ENCODE data around the gene IFT80. TPM values are rescaled to one million over a fixed set of nuclear protein-coding genes. Genes with fewer than 3 reads are reported as not detected.

Gene IFT80
- total RNA-seq, 1 donor from 2014 or later = 14.0 TPM

DNA sequence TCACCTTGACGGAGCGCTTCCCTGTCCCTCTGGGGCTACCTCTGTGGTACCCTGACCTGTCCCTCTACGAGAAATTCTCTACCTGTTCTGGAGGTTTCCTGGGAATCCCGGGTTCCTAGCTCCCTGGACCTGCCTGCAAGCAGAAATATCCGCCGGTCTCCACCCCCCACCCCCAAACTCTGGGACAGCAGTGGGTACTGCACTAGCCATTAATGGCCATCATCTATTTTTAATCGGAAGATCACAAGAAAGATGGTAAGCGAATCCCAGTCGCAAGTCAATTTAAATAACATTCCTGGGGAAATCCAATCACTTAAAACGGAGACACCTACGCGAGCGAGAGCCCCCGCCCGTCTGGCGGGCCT is 174.2 kb downstream of the IFT80 start:
- DNase-seq (ENCODE audit: low spot score) = no peak
- intact Hi-C loops (cut with micrococcal nuclease) = loop anchor here (5.0 kb wide), 5 partner anchors 173 to 462 kb away; partner anchors contain the start of genes IFT80, IL12A, KPNA4 and SMC4
- peak overlapping the region; percentile 77 for H3K4me3 Mint-ChIP-seq
- peaks cover 65% of the 10 kb centered on the region for H3K27me3 Mint-ChIP-seq (ENCODE audit: insufficient read depth)
- no peaks in the 10 kb centered on the region for H3K36me3 Mint-ChIP-seq (ENCODE audit: low read depth)
- H3K9me3 Mint-ChIP-seq = no peaks in the 10 kb centered on the region
- peaks cover 14% of the 10 kb centered on the region for H3K4me1 Mint-ChIP-seq (ENCODE audit: low read depth)
- H3K27ac Mint-ChIP-seq = peak overlapping the region; percentile 40

GRCh38 chr3:160224256-160224655 is 174.8 kb downstream of the IFT80 start:
- Mint-ChIP-seq H3K27ac (no peak overlapping the region), H3K4me1 (ENCODE audit: low read depth) (peaks cover 14% of the 10 kb centered on the region), H3K36me3 (ENCODE audit: low read depth) (no peaks in the 10 kb centered on the region), H3K27me3 (ENCODE audit: insufficient read depth) (peaks cover 62% of the 10 kb centered on the region), H3K4me3 (peak overlapping the region; percentile 77), H3K9me3 (no peaks in the 10 kb centered on the region)
- no peak for DNase-seq (ENCODE audit: low spot score)
- intact Hi-C loops (cut with micrococcal nuclease) = no loop called here

DNA sequence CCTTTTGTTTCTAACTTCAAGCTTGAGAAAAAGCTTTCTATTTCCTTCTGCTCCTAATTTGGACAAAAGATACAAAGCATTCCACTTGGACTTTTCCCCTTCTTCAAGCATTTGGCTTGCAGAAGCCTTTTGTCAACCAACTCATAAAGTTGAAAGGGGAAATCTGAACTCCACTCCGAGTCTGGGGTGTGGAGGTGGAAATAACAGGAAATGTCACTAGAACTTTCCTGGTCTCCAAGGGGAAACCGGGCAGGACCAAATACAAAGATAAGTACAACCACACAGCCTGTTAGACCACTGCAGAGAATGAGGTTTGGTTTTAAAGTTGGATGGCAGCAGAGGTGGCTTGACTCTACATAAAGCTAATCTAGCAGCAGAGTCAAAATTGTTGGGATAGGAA is 178.0 kb downstream of the IFT80 start:
- peaks cover 57% of the 10 kb centered on the region for H3K27me3 Mint-ChIP-seq (ENCODE audit: insufficient read depth)
- no peak overlapping the region for H3K27ac Mint-ChIP-seq
- peaks cover 7% of the 10 kb centered on the region for H3K4me1 Mint-ChIP-seq (ENCODE audit: low read depth)
- no peaks in the 10 kb centered on the region for H3K9me3 Mint-ChIP-seq
- no peak for DNase-seq (ENCODE audit: low spot score)
- intact Hi-C loops (cut with micrococcal nuclease) = no loop called here
- H3K4me3 Mint-ChIP-seq = no peak overlapping the region
- no peaks in the 10 kb centered on the region for H3K36me3 Mint-ChIP-seq (ENCODE audit: low read depth)

- no peak overlapping the region for H3K27ac Mint-ChIP-seq
- H3K27me3 Mint-ChIP-seq (ENCODE audit: insufficient read depth) = peaks cover 56% of the 10 kb centered on the region
- intact Hi-C loops (cut with micrococcal nuclease) = no loop called here
- H3K4me1 Mint-ChIP-seq (ENCODE audit: low read depth) = peaks cover 7% of the 10 kb centered on the region
- DNase-seq (ENCODE audit: low spot score) = no peak
- H3K4me3 Mint-ChIP-seq = no peak overlapping the region
- H3K9me3 Mint-ChIP-seq = no peaks in the 10 kb centered on the region
- no peaks in the 10 kb centered on the region for H3K36me3 Mint-ChIP-seq (ENCODE audit: low read depth)
These were observed 179.0 kb downstream of the IFT80 start for GRCh38 chr3:160220038-160220437.

GRCh38 chr3:160218136-160218535 is 180.9 kb downstream of the IFT80 start:
- intact Hi-C loops (cut with micrococcal nuclease) = loop anchor here (10.0 kb wide), 1 partner anchor 333 kb away; no protein-coding TSS in a partner anchor
- DNase-seq (ENCODE audit: low spot score) = no peak
- Mint-ChIP-seq H3K9me3 (no peaks in the 10 kb centered on the region), H3K27me3 (ENCODE audit: insufficient read depth) (peaks cover 41% of the 10 kb centered on the region), H3K4me3 (no peak overlapping the region), H3K4me1 (ENCODE audit: low read depth) (no peaks in the 10 kb centered on the region), H3K27ac (no peak overlapping the region), H3K36me3 (ENCODE audit: low read depth) (no peaks in the 10 kb centered on the region)

DNA sequence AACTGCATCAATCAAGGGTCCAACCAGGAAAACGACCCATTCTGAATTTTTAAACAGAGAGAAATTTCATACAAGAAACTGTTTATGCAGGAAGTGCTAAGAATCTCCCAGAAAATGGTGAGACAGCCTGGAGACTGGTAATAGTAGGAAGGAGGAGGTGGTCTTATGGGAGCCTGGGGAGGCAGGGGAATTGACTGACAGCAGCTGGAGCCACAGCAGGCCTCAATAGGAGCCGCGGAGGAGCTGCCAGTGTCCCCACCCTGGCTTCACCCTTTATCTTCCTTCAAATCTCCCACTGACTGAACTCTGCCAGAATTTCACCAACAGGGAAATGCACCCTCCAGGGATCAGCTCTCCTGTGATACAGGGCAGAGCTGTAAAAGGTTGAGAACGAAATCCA is 181.3 kb downstream of the IFT80 start:
- intact Hi-C loops (cut with micrococcal nuclease) = loop anchor here (10.0 kb wide), 1 partner anchor 333 kb away; no protein-coding TSS in a partner anchor
- Mint-ChIP-seq H3K36me3 (ENCODE audit: low read depth) (no peaks in the 10 kb centered on the region), H3K9me3 (no peaks in the 10 kb centered on the region), H3K4me3 (no peak overlapping the region), H3K27me3 (ENCODE audit: insufficient read depth) (peaks cover 37% of the 10 kb centered on the region), H3K4me1 (ENCODE audit: low read depth) (no peaks in the 10 kb centered on the region), H3K27ac (no peak overlapping the region)
- no peak for DNase-seq (ENCODE audit: low spot score)

DNA sequence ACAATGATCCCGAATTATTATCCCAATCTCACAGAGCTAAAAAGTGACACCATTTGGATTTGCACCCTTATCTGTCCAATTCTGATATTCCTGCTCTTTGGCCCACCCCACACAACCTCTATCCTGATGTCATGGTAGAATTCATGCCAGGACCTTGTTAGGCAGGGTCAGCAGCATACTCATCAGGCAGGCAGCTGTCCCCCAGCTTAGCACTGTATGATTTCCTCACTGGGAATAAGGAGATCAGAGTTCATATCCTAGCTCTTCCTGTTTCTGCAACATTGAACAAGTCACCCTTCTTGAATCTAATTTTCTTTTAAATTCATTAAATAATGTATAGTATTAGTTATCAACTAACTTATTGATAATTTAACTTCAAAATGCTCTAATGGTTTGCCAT is 185.8 kb downstream of the IFT80 start:
- DNase-seq (ENCODE audit: low spot score) = no peak

DNA sequence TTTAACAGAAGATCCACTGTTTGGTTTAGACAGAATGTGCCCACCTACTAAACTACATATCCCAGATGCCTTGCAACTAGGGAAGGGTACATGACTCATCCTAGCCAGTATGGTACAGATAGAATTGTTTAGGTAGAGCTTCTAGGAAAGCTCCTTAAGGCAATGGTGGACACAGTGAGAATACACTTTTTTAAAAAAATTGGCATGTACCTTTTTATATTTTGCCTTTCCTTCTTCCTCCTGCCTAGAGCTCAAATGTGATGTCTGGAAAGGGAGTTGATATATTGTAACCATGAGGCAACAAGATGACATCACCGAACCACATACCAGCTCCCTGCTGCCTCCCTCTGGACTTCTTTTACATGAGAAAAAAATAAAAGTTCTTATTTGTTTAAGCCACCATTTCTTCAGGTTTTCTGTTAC is 188.2 kb downstream of the IFT80 start:
- intact Hi-C loops (cut with micrococcal nuclease) = loop anchor here (1.0 to 10.0 kb wide), 2 partner anchors 179 to 326 kb away; no protein-coding TSS in a partner anchor
- Mint-ChIP-seq H3K36me3 (ENCODE audit: low read depth) (no peaks in the 10 kb centered on the region), H3K27ac (no peak overlapping the region), H3K9me3 (no peaks in the 10 kb centered on the region), H3K4me1 (ENCODE audit: low read depth) (no peaks in the 10 kb centered on the region), H3K27me3 (ENCODE audit: insufficient read depth) (peaks cover 10% of the 10 kb centered on the region), H3K4me3 (no peak overlapping the region)
- no peak for DNase-seq (ENCODE audit: low spot score)

More for the DNA sequence above, 185.8 kb downstream of the IFT80 start:
- H3K36me3 Mint-ChIP-seq (ENCODE audit: low read depth) = no peaks in the 10 kb centered on the region
- no peaks in the 10 kb centered on the region for H3K9me3 Mint-ChIP-seq
- H3K4me1 Mint-ChIP-seq (ENCODE audit: low read depth) = no peaks in the 10 kb centered on the region
- peaks cover 12% of the 10 kb centered on the region for H3K27me3 Mint-ChIP-seq (ENCODE audit: insufficient read depth)
- intact Hi-C loops (cut with micrococcal nuclease) = loop anchor here (10.0 kb wide), 1 partner anchor 328 kb away; no protein-coding TSS in a partner anchor
- no peak overlapping the region for H3K27ac Mint-ChIP-seq
- no peak overlapping the region for H3K4me3 Mint-ChIP-seq

DNA sequence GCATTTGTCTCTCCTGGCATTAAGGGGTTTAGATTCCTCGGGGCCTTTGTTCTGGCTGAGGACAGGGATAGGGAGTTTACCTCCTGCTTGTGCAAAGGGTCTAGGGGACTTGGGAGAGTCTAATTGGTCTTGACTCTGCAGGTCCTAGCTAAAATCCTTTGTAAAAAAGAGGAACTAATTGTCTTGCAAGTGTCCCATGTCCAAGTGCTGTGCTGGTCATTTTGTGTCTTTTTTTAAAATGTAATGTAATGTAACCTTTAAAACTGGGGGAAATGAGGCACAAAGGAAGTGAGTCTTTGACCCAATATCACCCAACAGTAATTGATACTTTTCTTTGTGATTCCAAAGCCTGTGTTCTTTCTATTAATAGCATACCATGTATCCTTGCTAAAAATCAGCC is 188.7 kb downstream of the IFT80 start:
- intact Hi-C loops (cut with micrococcal nuclease) = loop anchor here (10.0 kb wide), 1 partner anchor 326 kb away; no protein-coding TSS in a partner anchor

More for the DNA sequence above, 188.7 kb downstream of the IFT80 start:
- peaks cover 10% of the 10 kb centered on the region for H3K27me3 Mint-ChIP-seq (ENCODE audit: insufficient read depth)
- no peak for DNase-seq (ENCODE audit: low spot score)
- H3K36me3 Mint-ChIP-seq (ENCODE audit: low read depth) = no peaks in the 10 kb centered on the region
- no peaks in the 10 kb centered on the region for H3K9me3 Mint-ChIP-seq
- no peak overlapping the region for H3K4me3 Mint-ChIP-seq
- H3K4me1 Mint-ChIP-seq (ENCODE audit: low read depth) = no peaks in the 10 kb centered on the region
- no peak overlapping the region for H3K27ac Mint-ChIP-seq

Other genes starting within 250 kb of the IFT80 start
- gene C3orf80, start 173.8 kb downstream of the IFT80 start, total RNA-seq = 0.18 and 0.42 TPM in 2 replicates
- gene SMC4, start 425 bp upstream of the IFT80 start, total RNA-seq = 163 and 164 TPM in 2 replicates
- gene TRIM59, start 50.6 kb upstream of the IFT80 start, total RNA-seq = 33.1 and 33.2 TPM in 2 replicates
- 73.5 and 77.7 TPM in 2 replicates for gene KPNA4, start 166.3 kb upstream of the IFT80 start, total RNA-seq

Data from activated T-helper 1 cell treated with anti-CD3 and anti-CD28 coated beads, Interleukin-12 subunit alpha, Interleukin-12 subunit beta, Interleukin-2, Interleukin-4 antibody, amounts not matched to agents 30 ng/mL and 10 ng/mL and 1 ng/mL, durations not matched to agents 14 hours and 24 hours and 36 hours (primary cell).